Measurements from ENCODE around the gene PRXL2A. TPM values are rescaled to one million over a fixed set of nuclear protein-coding genes. Genes with fewer than 3 reads are reported as not detected.
"Not testable (repeated sequence)": the region's sequence is repeated elsewhere in the genome, so short reads cannot be mapped to it uniquely, and the experiment has no call there.

Gene PRXL2A, protein sequence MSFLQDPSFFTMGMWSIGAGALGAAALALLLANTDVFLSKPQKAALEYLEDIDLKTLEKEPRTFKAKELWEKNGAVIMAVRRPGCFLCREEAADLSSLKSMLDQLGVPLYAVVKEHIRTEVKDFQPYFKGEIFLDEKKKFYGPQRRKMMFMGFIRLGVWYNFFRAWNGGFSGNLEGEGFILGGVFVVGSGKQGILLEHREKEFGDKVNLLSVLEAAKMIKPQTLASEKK
- 10 to 100 TPM; 11.0 to 15.5 TPM for total RNA-seq

DNA sequence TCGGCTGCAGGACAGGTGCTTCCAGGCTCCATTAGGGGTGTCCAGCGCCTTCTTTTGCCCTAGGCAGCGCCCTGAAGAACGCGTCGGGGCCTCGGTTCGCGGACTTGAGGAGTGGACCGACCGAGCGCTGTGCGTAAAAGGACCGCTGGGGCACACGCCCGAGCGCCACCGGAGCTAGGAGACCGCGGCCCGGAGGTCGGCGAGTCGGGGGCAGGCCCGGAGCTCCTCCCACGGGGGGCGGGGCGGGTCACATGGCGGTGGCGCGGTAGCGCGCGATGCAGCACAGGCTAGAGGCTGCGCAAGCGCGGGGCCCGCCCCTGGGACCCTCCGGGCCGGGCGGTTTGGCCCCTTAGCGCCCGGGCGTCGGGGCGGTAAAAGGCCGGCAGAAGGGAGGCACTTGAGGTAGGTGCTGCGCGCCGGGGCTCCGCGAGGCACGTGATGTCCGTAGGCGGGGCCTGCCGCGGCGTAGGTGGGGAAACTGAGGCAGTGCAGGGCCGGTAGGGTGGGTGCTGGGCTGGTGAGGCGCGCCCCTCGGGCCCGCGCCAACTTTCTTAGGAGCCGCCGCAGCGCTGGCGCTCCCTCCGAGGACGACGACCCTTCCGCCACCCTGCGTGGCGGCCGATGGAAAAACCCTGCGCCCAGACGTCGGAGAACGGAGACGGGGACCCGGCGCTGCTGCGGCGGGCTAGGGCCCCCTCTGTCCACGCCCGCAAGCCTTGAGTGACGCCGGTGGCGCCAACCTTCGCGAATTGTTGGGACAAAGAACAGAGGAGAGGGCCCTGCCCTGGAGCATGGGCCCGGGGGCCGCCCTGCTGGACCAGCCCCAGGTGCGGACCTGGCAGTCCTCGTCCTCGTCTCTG, at the start of gene PRXL2A:
Gene PRXL2A, plus strand, starts transcription at position 310 of the 860 bp plus-strand sequence. CDS start 11,917 bp downstream, outside the sequence.
- H3K9me3 Mint-ChIP-seq = no peaks in the 10 kb centered on the region
- ATAC-seq (replicated peaks in 1 of 2) = peak; percentile 94 to 95
- H3K27ac Mint-ChIP-seq = peak within 1 kb of the TSS; percentile 98
- DNase-seq = peak; percentile 90 to 92
- peak within 1 kb of the TSS; percentile 86 to 99 for H3K4me3 Mint-ChIP-seq
- peaks cover 49% of the 10 kb centered on the region for H3K4me1 Mint-ChIP-seq (ENCODE audit: low read depth)
- peaks cover 6% of the 10 kb centered on the region for H3K27me3 Mint-ChIP-seq (ENCODE audit: low read depth)
- no peaks in the 10 kb centered on the region for H3K36me3 Mint-ChIP-seq (ENCODE audit: insufficient read depth in 2 of 2)

DNA sequence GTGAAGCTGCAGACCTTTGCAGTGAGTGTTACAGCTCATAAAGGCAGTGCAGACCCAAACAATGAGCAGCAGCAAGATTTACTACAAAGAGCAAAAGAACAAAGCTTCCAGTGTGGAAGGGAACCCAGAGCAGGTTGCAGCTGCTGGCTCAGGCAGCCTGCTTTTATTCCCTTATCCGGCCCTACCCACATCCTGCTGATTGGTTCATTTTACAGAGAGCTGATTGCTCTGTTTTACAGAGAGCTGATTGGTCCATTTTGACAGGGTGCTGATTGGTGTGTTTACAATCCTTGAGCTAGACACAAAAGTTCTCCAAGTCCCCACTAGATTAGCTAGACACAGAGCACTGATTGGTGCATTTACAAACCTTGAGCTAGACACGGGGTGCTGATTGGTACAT, 49.4 kb upstream of the PRXL2A start:
- H3K36me3 Mint-ChIP-seq (ENCODE audit: insufficient read depth in 2 of 2); DNase-seq; H3K27ac Mint-ChIP-seq; H3K4me1 Mint-ChIP-seq (ENCODE audit: low read depth); H3K9me3 Mint-ChIP-seq; H3K4me3 Mint-ChIP-seq; ATAC-seq (replicated peaks in 1 of 2): not testable (repeated sequence)
- H3K27me3 Mint-ChIP-seq (ENCODE audit: low read depth) = peaks cover 42% of the 10 kb centered on the region

DNA sequence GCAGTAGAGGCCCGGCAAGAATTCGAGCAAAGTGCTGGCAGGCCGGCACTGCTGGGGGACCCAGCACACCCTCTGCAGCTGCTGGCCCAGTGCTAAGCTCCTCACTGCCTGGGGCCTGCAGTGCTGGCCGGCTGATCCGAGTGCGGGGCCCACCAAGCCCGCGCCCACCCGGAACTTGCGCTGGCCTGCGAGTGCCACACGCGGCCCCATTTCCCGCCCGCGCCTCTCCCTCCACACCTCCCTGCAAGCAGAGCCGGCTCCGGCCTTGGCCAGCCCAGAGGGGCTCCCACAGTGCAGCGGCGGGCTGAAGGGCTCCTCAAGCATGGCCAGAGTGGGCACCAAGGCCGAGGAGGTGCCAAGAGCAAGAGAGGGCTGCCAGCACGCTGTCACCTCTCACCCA, 48.7 kb upstream of the PRXL2A start:
- DNase-seq (no peak), ATAC-seq (replicated peaks in 1 of 2) (no peak)
- H3K4me3 Mint-ChIP-seq = no peak overlapping the region
- no peaks in the 10 kb centered on the region for H3K9me3 Mint-ChIP-seq
- no peaks in the 10 kb centered on the region for H3K36me3 Mint-ChIP-seq (ENCODE audit: insufficient read depth in 2 of 2)
- no peak overlapping the region for H3K27ac Mint-ChIP-seq
- peaks cover 39% of the 10 kb centered on the region for H3K27me3 Mint-ChIP-seq (ENCODE audit: low read depth)
- H3K4me1 Mint-ChIP-seq (ENCODE audit: low read depth) = no peaks in the 10 kb centered on the region

DNA sequence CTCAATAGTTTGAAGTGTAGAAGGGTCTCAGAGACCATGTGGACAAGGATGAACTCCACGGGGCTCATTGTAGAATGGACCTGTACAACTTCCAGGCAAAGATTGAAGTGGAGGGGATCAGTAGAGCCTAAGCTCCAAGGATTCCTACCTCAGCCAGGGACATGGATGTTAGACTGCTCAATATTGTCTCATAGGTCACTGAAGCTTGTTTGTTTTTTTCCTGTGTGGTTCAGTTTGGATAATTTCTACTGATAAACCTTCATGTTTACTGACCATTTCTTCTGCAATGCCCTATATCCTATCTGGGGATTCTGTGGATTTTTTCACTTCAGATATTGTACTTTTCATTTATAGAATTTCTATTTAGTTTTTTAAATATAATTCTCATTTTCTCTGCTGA, 42.8 kb upstream of the PRXL2A start:
- Mint-ChIP-seq H3K4me1 (ENCODE audit: low read depth) (no peaks in the 10 kb centered on the region), H3K9me3 (peaks cover 2 to 8% of the 10 kb centered on the region in 2 donors), H3K36me3 (ENCODE audit: insufficient read depth in 2 of 2) (peaks cover 4 to 11% of the 10 kb centered on the region in 2 donors)

DNA sequence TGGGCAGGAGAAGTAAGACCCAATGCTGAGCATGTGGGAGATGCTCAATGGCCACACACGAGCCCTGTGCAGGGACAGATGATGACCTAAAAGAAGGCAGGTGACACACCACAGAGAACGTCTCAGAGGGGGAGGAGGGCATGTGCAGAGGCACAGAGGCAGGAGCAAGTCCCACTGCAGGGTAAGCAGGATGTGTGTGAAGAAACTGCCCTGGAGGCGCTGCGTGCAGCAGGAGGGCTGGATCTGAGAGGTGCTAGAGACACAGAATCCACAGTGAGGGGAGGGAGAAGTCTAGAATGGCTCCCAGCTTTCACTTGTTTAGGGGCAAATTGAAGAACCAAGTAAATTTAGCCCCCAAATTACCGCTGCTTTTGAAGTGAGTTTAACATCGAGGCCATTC, 36.9 kb upstream of the PRXL2A start:
- DNase-seq (no peak), ATAC-seq (replicated peaks in 1 of 2) (no peak)
- Mint-ChIP-seq H3K9me3 (peaks cover 2 to 8% of the 10 kb centered on the region in 2 donors), H3K27ac (no peak overlapping the region), H3K36me3 (ENCODE audit: insufficient read depth in 2 of 2) (peaks cover 4 to 9% of the 10 kb centered on the region in 2 donors), H3K4me1 (ENCODE audit: low read depth) (no peaks in the 10 kb centered on the region), H3K4me3 (no peak overlapping the region), H3K27me3 (ENCODE audit: low read depth) (no peaks in the 10 kb centered on the region)

More for the DNA sequence above, 42.8 kb upstream of the PRXL2A start:
- no peaks in the 10 kb centered on the region for H3K27me3 Mint-ChIP-seq (ENCODE audit: low read depth)
- H3K27ac Mint-ChIP-seq = no peak overlapping the region
- DNase-seq (no peak), ATAC-seq (replicated peaks in 1 of 2) (no peak)
- no peak overlapping the region for H3K4me3 Mint-ChIP-seq

DNA sequence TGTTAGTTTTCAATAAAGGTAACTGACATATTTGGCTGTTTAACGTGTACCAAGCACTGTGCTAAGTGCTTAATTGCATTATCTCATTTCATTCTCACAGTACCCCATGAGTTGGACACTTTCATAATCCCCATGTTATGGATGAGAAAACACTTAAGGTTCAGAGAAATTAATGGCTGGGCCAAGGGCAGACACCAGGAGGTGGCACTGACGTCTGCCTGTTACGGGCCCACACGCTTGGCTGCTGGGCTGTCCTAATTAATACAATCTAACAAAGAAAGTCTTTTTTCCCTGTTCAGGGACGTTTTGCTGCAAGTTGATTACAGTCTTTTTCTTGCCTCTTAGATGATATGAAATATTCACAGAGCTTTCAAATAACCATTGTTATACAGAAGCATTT, 35.7 kb upstream of the PRXL2A start:
- H3K4me3 Mint-ChIP-seq = no peak overlapping the region
- H3K27me3 Mint-ChIP-seq (ENCODE audit: low read depth) = no peaks in the 10 kb centered on the region
- peaks cover 2 to 3% of the 10 kb centered on the region in 2 donors for H3K9me3 Mint-ChIP-seq
- no peak for DNase-seq
- H3K4me1 Mint-ChIP-seq (ENCODE audit: low read depth) = no peaks in the 10 kb centered on the region
- no peak for ATAC-seq (replicated peaks in 1 of 2)
- H3K36me3 Mint-ChIP-seq (ENCODE audit: insufficient read depth in 2 of 2) = peaks cover 4 to 5% of the 10 kb centered on the region in 2 donors
- no peak overlapping the region for H3K27ac Mint-ChIP-seq

DNA sequence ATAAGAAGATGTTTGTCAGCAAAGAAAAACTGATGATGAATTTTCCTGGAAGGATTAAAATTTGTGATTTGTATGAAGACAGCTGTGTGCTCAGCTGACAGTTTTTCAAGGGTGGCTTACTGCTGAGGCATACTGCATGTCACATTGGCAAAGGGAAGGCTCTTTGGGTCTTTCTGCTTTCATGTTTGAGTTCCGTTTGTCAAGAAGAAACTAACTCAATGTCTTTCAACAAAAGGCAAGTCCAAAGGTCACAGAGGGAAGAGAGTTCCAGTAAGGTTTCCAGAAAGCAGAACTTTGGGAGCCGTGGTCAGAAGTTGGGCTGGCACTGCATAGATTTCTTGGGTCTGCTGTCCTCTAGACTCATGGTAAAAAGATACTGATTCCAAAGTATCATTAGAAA, 34.8 kb upstream of the PRXL2A start:
- no peak for DNase-seq
- Mint-ChIP-seq H3K4me1 (ENCODE audit: low read depth) (peaks cover 5% of the 10 kb centered on the region), H3K4me3 (no peak overlapping the region), H3K9me3 (no peaks in the 10 kb centered on the region), H3K27ac (no peak overlapping the region), H3K27me3 (ENCODE audit: low read depth) (no peaks in the 10 kb centered on the region), H3K36me3 (ENCODE audit: insufficient read depth in 2 of 2) (peaks cover 0 to 2% of the 10 kb centered on the region in 2 donors)
- no peak for ATAC-seq (replicated peaks in 1 of 2)

DNA sequence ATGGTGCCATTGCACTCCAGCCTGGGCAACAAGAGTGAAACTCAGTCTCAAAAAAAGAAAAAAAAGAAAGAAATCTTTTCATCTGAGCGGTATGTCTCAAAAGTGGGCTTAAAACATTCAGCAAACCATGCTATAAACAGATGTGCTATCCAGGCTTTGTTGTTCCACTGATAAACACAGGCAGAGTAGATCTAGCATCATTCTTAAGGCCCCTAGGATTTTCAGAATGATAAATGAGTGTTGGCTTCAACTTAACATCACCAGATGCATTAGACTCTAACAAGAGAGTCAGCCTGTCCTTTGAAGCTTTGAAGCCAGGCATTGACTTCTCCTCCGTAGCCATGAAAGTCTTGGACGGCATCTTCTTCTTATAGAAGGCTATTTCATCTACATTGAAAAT, 28.6 kb upstream of the PRXL2A start:
- Mint-ChIP-seq H3K4me1 (ENCODE audit: low read depth) (peaks cover 18% of the 10 kb centered on the region), H3K27ac (no peak overlapping the region), H3K4me3 (no peak overlapping the region), H3K36me3 (ENCODE audit: insufficient read depth in 2 of 2) (no peaks in the 10 kb centered on the region), H3K9me3 (no peaks in the 10 kb centered on the region), H3K27me3 (ENCODE audit: low read depth) (no peaks in the 10 kb centered on the region)
- no peak for ATAC-seq (replicated peaks in 1 of 2)
- DNase-seq = no peak

DNA sequence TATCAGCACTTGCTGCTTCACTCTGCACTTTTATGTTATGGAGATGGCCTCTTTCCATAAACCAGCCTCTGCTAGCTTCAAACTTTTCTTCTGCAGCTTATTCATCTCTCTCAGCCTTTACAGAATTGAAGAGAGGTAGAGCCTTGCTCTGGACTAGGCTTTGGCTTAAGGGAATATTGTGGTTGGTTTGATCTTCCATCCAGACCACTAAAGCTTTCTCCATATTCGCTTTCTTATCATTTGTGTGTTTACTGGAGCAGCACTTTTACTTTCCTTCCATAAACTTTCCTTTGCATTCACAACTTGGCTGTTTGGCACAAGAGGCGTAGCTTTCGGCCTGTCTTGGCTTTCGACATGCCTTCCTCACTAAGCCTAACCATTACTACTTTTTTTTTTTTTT, 28.2 kb upstream of the PRXL2A start:
- Mint-ChIP-seq H3K27me3 (ENCODE audit: low read depth) (no peaks in the 10 kb centered on the region), H3K36me3 (ENCODE audit: insufficient read depth in 2 of 2) (no peaks in the 10 kb centered on the region), H3K27ac (no peak overlapping the region), H3K4me1 (ENCODE audit: low read depth) (peaks cover 18% of the 10 kb centered on the region), H3K9me3 (no peaks in the 10 kb centered on the region), H3K4me3 (no peak overlapping the region)
- ATAC-seq (replicated peaks in 1 of 2) (no peak), DNase-seq (no peak)

DNA sequence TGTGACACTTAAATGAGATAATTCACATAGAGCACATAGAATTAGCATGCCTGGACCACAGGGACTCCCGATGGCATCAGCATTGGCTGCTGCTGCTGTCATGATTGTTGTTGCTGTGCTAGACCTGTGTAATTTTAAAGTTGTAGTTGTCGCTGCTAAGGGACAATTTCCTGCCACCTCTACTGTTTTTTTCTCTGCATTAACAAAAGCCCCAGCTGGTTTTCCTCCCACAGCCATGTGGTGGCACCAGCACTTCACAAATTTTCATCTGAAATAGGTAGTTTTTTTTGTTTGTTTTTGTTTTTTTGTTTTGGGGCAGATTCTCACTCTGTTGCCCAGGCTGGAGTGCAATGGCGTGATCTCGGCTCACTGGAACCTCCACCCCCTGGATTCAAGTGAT, 25.4 kb upstream of the PRXL2A start:
- H3K27ac Mint-ChIP-seq = no peak overlapping the region
- peaks cover 18% of the 10 kb centered on the region for H3K4me1 Mint-ChIP-seq (ENCODE audit: low read depth)
- H3K36me3 Mint-ChIP-seq (ENCODE audit: insufficient read depth in 2 of 2) = no peaks in the 10 kb centered on the region
- peak; percentile 30 to 41 for DNase-seq
- no peaks in the 10 kb centered on the region for H3K9me3 Mint-ChIP-seq
- no peaks in the 10 kb centered on the region for H3K27me3 Mint-ChIP-seq (ENCODE audit: low read depth)
- ATAC-seq (replicated peaks in 1 of 2) = peak; percentile 37 to 50
- peak overlapping the region; percentile 14 to 29 for H3K4me3 Mint-ChIP-seq

DNA sequence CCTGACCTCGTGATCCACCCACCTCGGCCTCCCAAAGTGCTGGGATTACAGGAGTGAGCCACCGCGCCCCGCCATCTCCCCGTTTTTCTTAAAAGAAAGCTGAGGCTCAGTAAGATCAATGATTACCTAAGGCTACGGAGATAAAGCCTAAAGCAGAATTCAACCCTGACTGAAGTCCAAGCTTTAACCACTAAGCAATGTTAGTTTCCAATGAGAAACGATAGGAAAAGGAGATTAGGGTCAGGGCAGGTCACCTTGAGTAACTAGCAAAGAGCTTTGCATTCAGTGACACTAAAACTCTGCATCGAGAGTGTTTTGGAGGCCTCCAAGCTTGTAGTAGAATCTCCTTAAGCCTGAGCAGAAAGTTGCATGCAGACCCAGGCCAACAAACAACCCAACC, 17.6 kb upstream of the PRXL2A start:
- H3K4me1 Mint-ChIP-seq (ENCODE audit: low read depth) = no peaks in the 10 kb centered on the region
- no peaks in the 10 kb centered on the region for H3K36me3 Mint-ChIP-seq (ENCODE audit: insufficient read depth in 2 of 2)
- H3K9me3 Mint-ChIP-seq = no peaks in the 10 kb centered on the region
- H3K4me3 Mint-ChIP-seq = no peak overlapping the region
- peaks cover 7% of the 10 kb centered on the region for H3K27me3 Mint-ChIP-seq (ENCODE audit: low read depth)
- DNase-seq (no peak), ATAC-seq (replicated peaks in 1 of 2) (no peak)
- no peak overlapping the region for H3K27ac Mint-ChIP-seq

DNA sequence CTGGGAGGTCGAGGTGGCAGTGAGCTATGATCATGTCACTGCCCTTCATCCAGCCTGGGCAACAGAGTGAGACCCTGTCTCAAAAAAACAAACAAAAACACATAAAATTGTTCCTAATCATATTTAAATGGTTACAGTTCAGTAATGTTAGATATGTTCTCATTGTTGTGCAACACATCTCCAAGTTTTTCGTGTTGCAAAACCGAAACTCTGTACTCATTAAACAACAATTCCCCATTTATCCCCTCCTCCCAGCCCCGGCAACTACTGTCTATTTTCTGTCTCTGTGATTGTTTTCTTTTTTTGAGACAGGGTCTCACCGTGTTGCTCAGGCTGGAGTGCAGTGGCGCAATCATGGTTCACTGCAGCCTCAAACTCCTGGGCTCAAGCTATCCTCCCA, 16.1 kb upstream of the PRXL2A start:
- H3K9me3 Mint-ChIP-seq = no peaks in the 10 kb centered on the region
- H3K27me3 Mint-ChIP-seq (ENCODE audit: low read depth) = peaks cover 7% of the 10 kb centered on the region
- DNase-seq (no peak), ATAC-seq (replicated peaks in 1 of 2) (no peak)
- no peak overlapping the region for H3K4me3 Mint-ChIP-seq
- H3K4me1 Mint-ChIP-seq (ENCODE audit: low read depth) = no peaks in the 10 kb centered on the region
- H3K36me3 Mint-ChIP-seq (ENCODE audit: insufficient read depth in 2 of 2) = no peaks in the 10 kb centered on the region
- no peak overlapping the region for H3K27ac Mint-ChIP-seq

DNA sequence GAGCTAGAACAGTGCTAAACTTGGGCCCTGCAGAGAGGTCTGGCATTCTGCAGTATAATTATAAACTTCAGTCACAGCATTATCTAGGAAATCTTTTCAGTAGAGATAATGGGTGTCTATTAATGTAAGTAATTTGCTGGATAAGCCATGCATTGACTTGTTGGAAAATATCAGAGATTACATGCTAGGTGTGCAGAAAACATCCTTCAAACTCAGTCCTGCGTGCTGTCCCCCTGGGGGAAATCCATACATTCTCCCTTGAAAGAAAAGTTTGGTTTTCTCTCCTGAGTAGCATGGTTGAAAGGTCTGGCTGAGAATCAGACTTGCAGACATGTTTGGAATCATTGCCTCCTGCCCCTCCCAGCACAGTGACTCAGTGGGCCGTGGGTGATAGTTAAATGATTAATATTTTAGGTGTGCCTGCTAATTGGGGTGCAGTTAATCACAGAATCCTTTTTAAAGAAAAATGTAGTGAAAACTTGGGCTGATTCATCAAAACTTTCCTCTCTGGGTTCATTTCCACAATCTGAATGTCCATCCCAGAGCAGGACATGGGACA, 13.9 kb upstream of the PRXL2A start:
- H3K36me3 Mint-ChIP-seq (ENCODE audit: insufficient read depth in 2 of 2) = no peaks in the 10 kb centered on the region

More for the DNA sequence above, 13.9 kb upstream of the PRXL2A start:
- Mint-ChIP-seq H3K27ac (no peak overlapping the region), H3K27me3 (ENCODE audit: low read depth) (peaks cover 7% of the 10 kb centered on the region), H3K9me3 (no peaks in the 10 kb centered on the region), H3K4me3 (no peak overlapping the region), H3K4me1 (ENCODE audit: low read depth) (no peaks in the 10 kb centered on the region)
- ATAC-seq (replicated peaks in 1 of 2) (no peak), DNase-seq (no peak)

All from activated T-cell treated with anti-CD3 and anti-CD28 coated beads, Interleukin-2, amount 50 U/mL, for 72 hours (primary cell).